Posterior cingulate gyrus (tissue), 11 donors: ENCODE measurements around the gene AFF2.

Experiments
- DNase-seq, 10 donors: peaks; one replicate each; pipeline versions ENCODE4 v3.0.0 to v3.0.0-alpha.2; 2020 to 2021; ENCODE audit warnings: mixed read lengths in 3 of 10
- intact Hi-C: fragments of 100-400 bp; cut with DNase I; formaldehyde crosslinking; loops from one replicate; pipeline ENCODE4 v1.15.1; 2023

The AFF2 gene

GRCh38 chrX:148500423-148501385, at the start of gene AFF2:
Gene AFF2, plus strand, starts transcription at chrX:148500617. Its CDS starts 481 bp downstream, at chrX:148501098.
- peak in 8 of 10 donors; percentile 13 to 85 (median 27) for DNase-seq
- intact Hi-C loops = no loop called here

DNA sequence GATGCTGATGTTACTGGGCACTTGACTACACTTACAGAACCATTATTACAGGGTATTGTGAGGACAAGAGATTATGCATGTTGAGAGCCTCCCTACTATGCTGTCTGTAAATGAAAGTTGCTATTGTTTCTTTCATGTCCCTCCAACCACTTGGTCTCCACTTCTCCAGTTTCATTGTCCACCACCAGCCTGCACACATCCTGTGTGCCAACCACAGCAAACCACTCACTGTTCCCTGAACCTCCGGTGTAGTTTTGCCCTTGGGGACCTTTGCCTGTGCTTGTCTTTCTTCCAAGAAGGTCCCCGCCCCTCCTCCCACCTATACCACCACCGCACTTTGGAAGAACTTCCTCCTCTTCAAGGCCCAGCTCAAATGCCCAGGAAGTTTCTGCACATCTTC, 43.1 kb upstream of the AFF2 start:
- no peak for DNase-seq
- intact Hi-C loops = no loop called here

DNA sequence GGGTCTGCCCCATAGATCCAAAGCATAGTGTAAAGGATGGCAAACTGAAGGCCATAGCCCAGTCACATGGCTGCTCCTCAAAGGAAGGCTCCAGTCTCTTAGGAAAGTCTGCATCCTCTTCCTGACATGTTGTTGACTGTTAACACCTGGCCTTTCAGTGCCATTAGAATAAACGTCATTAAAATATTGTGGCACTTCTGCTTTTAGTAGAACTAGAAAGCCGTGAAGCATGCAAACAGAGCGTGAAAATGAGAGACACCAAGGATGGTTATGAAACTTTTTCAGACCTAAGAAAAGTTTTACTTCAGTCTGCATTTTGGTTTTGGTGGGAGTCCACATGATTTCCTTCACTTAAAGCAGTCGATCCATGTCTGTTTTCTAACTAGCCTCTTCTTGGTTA, 41.1 kb upstream of the AFF2 start:
- intact Hi-C loops = no loop called here
- DNase-seq = no peak

GRCh38 chrX:148466292-148466691, 34.1 kb upstream of the AFF2 start:
- intact Hi-C loops = no loop called here
- DNase-seq = no peak

GRCh38 chrX:148470324-148470723, 30.1 kb upstream of the AFF2 start:
- intact Hi-C loops = no loop called here
- no peak for DNase-seq

GRCh38 chrX:148474030-148474429, 26.4 kb upstream of the AFF2 start:
- DNase-seq = no peak
- intact Hi-C loops = no loop called here

DNA sequence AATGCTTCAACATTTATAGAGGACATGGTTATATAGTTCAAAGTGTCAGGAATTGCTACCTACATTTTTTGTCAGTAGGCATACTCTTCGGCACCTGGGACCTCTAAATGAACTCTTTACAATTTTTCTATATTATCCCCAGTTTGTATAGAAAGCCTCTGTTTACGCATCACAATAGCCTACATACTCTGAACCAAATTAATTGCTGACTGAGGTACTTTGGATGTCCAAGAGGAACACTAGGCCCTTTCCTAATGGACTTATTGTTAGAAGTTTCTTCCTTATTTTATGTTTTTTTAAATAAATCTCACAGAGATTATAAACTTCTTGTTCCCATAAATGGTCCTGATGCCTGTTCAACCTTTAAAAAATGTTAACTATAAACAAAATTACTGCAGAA, 8.4 kb upstream of the AFF2 start:
- intact Hi-C loops = no loop called here
- DNase-seq = no peak

DNA sequence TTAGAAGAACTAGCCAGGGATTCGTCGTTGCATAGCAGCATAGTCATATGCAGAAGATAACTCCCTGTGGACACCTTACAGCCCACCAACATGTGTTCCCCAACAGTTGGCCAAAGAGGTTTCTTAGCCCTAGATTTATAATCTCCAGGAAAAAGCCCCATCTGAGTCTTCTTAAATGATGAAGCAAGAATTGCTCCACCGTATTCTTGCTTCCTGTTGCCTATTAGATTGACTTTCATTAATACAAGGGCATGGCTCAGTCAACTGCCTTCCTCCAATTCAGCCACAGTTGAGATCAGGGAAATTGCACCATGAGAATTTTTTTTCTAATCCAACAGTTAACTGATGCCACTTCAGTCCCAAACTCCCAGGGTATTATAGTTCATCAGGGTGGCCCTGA, 5.2 kb upstream of the AFF2 start:
- intact Hi-C loops = no loop called here
- DNase-seq = no peak

- peak in 3 of 10 donors; percentile 46 to 64 (median 55) for DNase-seq
These were observed 2.4 kb upstream of the AFF2 start for GRCh38 chrX:148498067-148498466.

GRCh38 chrX:148499638-148500422, 587 bp upstream of the AFF2 start:
- intact Hi-C loops = no loop called here
- DNase-seq = peak in 6 of 10 donors; percentile 6 to 84 (median 38)

More at GRCh38 chrX:148498067-148498466, 2.4 kb upstream of the AFF2 start:
- intact Hi-C loops = no loop called here

DNA sequence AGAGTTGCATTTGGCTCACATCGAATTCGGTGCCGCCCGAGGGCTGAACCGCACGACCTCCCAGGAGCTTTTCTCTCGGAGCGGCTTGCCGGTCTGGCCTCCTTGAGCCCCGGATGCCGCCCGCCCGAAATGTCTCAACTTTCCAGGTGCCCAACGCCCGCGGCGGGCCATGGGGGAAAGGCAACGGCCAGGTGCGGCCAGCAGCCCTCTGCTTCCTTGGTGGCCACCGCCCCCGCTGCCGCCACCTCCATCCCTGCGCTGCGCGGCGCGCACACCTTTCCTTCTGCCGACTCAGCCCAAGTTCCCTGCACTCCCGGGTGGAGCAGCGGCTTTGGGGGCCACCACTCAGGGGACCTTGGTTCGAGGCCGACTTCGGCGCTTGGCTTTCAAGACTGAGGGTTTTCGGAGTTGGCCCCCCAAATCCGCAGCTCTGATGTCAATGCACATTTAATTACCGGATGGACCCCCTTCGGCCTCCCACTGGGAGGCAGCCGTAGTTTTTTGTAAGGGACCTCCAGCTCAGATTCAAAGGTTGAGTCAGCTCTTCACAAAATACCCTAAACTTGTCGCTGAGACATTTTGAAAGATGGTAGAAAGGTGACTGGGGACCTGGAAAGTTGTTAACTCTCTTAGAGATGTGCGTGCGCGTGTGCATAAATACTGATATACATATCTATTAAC, 1.1 kb downstream of the AFF2 start:
- DNase-seq = peak in 4 of 10 donors; percentile 7 to 86 (median 73)
- intact Hi-C loops = no loop called here

- intact Hi-C loops = no loop called here
These were observed 4.1 kb downstream of the AFF2 start for GRCh38 chrX:148504506-148504905.

GRCh38 chrX:148507418-148507817, 7.0 kb downstream of the AFF2 start:
- no peak for DNase-seq
- intact Hi-C loops = no loop called here

More at GRCh38 chrX:148504506-148504905, 4.1 kb downstream of the AFF2 start:
- peak in 2 of 10 donors; percentile 65 to 66 for DNase-seq

DNA sequence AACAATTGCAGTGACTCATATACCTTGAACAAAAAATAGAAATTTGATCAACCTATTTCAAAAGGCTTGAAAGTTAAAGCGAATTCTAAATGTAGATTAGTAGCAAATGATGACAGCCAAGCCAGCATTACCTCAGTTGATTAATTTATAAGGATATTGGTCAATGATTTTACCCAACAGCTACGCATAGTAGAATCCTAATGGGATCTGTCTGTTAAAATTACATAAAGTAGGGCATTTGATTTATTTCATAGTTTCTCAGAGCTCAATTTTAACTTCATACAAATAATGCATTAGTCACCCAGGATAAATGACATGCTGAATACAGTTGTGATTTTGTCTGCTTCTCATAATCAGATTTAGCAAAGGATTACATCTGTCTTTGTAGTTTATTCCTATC, 12.0 kb downstream of the AFF2 start:
- intact Hi-C loops = no loop called here
- DNase-seq = no peak

DNA sequence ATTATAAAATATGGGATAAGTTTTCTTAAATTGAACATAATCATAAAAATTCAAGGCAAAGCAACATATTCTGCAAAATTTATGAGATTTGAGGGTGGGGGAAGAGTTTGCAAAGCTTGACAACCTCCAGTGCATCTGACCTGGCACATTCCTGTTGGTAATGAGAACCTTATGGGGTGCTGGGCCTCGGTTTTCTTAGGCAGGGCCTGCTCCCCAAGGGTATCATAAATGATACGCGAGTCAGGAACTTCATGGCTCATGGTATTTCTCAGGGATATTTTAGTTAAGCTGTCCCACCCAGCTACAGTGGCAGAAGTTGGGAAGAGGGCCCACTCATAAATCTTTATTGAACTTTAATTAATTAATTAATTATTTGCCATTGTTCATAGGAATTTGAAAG, 13.2 kb downstream of the AFF2 start:
- no peak for DNase-seq
- intact Hi-C loops = no loop called here

DNA sequence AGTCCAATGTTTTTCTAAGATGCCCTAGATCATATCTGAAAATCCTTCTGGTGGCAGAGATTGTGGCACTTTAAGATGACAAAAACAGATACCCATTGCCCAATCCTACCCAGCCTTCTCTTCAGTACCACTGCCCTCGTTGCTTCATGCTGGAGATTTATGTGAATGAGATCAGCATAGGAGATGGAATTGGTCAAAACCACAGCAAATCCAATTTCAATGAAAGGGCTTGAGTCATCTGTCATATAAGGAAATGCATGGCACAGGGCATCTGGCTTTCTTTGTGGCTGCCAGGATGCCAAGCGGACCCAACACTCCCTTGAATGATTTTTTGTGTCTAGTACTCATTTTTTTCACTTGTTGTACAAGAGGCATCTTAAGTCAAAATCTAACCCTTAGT, 16.8 kb downstream of the AFF2 start:
- intact Hi-C loops = no loop called here
- DNase-seq = no peak

DNA sequence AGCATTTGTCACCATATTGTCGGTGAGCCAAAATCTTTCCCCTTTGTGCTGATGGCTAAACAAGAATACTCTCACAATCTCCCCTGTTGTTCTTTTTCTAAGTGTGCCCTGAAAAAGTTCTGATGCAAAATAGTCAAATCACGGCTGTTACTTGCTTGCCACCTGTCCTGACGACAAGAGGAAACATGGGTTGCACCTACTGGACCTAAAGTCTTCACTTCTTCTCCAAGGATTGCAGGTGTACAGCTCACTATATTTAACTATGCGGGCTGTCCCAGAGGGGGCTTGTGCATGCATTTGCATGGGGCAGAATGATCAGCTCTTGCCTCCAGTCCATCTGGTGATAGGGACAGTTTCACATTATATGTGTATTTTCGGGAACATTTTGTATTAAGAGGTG, 21.6 kb downstream of the AFF2 start:
- no peak for DNase-seq
- intact Hi-C loops = no loop called here

- intact Hi-C loops = no loop called here
- no peak for DNase-seq
These were observed 23.1 kb downstream of the AFF2 start for GRCh38 chrX:148523303-148524080.

DNA sequence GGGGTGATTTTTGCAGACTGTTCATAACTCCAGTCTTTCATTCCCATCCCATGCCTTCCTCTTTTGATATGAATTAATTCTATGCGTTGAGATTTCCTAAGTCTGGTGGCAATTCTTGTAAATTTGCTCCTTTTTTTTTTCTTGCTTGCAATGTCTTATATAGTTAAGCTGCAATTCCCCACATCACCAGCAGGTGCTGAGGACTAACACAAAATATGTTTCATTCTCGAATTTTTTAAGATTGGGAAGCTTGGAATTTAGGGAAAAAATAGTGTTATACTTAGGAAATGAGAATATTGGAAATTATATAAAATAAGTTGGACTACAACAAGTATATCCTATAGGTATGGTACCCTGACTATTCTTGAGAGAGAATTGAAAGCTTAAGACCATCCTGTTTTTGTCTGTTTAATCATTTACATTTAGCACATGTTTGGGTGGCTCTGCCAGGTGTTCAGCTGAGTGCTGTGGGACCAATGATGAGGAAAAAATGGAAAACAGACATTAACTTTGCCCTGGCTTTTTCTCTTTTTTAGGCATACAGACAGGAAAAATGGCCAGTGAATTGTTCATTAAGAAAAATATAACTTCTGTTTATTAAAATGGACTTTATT, 30.2 kb downstream of the AFF2 start:
- peak in 1 of 10 donors; percentile 6 for DNase-seq
- intact Hi-C loops = no loop called here

DNA sequence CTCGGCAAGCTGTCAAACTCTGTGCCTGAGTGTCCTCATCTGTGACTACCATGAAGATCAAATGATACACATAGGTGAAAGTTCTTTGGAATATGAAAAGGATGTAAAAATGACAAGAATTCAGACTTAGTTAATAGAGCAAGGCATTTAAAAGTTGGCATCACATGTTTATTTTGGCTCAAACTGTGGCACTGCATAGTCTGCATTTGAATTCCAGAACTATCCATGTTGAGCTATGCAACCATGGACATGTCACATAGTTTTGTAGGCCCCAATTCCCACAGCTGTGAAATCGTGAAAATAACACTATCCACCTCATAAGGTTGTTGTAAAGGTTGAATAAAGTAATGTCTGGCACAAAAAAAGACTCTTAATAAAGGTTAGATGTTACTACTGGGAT, 33.9 kb downstream of the AFF2 start:
- intact Hi-C loops = no loop called here
- DNase-seq = no peak
